HL-60 (cell line): ENCODE data around the gene TSPAN33.

Experiments
- DNase-seq, 2 experiments: peaks; one replicate each; pipeline ENCODE4 v3.0.0-alpha.2; 2010 to 2020; ENCODE audit warnings: low read depth in 1 of 2, low spot score in 1 of 2
- H3K27ac ChIP-seq: fragments of 250-450 bp; sonication (Bioruptor Pico); replicated peaks from 2 replicates; pipeline ENCODE4 v1.5.1; 2020; ENCODE audit warnings: mild to moderate bottlenecking, moderate library complexity
- H3K27me3 ChIP-seq: fragments of 250-450 bp; sonication (Bioruptor Pico); 2 replicates; pipeline ENCODE4 v1.5.1; 2021; ENCODE audit warnings: mild to moderate bottlenecking, moderate library complexity; ENCODE audit not compliant: insufficient read depth, poor library complexity, severe bottlenecking
- H3K4me3 ChIP-seq: replicated peaks from 2 replicates; pipeline ENCODE4 v1.5.1; 2011; ENCODE audit warnings: mild to moderate bottlenecking, control low read depth, low read length; ENCODE audit not compliant: insufficient read depth
- CTCF ChIP-seq: IDR thresholded peaks from one replicate; pipeline ENCODE4 v1.5.1; 2011; ENCODE audit warnings: low read length, control low read depth, inconsistent platforms; ENCODE audit not compliant: insufficient read depth
- GABPA ChIP-seq: IDR thresholded peaks from 2 replicates; pipeline ENCODE4 v1.6.1; 2012; ENCODE audit warnings: low read depth
- POLR2AphosphoS5 ChIP-seq: IDR thresholded peaks from 2 replicates; pipeline ENCODE4 v1.6.1; 2012; ENCODE audit warnings: low read depth
- REST ChIP-seq: IDR thresholded peaks from 2 replicates; pipeline ENCODE4 v1.6.1; 2012; ENCODE audit warnings: low read depth; ENCODE audit not compliant: insufficient replicate concordance
- SPI1 ChIP-seq: IDR thresholded peaks from 2 replicates; pipeline ENCODE4 v1.6.1; 2012; ENCODE audit warnings: low read depth, mild to moderate bottlenecking, borderline replicate concordance

Gene TSPAN33

GRCh38 chr7:129161524-129162225 is 17.2 kb downstream of the TSPAN33 start:
- TF ChIP-seq SPI1 (no peak), CTCF (no peak), GABPA (no peak), POLR2AphosphoS5 (no peak), REST (no peak)
- Histone ChIP-seq H3K27me3 (no peaks in the 10 kb centered on the region), H3K27ac (no peak overlapping the region), H3K4me3 (no peak overlapping the region)
- DNase-seq = no peak

DNA sequence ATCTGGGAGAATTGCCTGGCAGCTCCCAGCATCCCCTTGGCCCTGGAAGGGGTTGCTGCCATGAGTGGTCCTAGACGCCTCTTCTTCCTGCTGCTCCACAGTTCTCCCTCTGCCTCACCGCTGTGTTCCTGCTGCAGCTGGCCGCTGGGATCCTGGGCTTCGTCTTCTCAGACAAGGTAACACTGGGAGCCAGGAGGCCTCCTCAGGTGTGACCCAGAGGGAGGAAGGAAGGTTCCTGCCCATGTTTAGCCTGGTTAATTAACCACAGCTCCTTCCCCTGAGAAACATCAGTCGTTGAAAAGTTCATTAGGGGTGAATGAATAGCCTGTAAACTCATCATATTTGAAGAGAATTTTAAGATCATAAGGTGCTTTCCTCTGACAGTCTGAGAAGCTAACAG is 18.2 kb downstream of the TSPAN33 start:
- Histone ChIP-seq H3K27ac (no peak overlapping the region), H3K4me3 (no peak overlapping the region), H3K27me3 (no peaks in the 10 kb centered on the region)
- TF ChIP-seq GABPA (no peak), CTCF (no peak), POLR2AphosphoS5 (no peak), REST (no peak), SPI1 (no peak)
- no peak for DNase-seq

DNA sequence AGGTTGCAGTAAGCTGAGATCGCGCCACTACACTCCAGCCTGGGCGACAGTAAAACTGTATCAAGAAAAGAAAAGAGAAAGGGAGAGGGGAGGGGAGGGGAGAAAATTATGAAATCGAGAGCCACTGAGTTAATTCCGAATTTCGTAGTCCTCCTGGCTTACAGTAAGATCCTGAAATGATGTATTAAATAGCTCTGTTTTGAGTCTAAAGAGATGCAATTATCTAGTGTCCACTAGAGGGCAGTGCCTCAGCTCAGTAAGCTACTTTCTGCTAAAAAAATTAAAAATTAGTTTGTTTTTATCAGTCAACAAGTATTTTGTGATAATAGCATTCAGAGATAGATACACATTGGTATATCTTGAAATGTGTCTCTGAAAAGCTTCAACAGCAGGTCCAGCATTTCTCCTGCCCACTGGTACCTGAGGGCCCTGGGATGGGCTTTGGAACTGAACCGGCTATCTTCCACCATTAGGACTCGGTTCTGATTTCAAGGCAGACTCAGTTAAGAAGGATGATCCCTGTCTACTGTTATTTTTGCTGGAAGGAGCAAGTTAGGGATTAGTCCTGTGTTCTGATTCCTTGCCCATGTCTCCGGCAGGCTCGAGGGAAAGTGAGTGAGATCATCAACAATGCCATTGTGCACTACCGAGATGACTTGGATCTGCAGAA is 19.5 kb downstream of the TSPAN33 start:
- Histone ChIP-seq H3K27me3 (no peaks in the 10 kb centered on the region), H3K4me3 (no peak overlapping the region), H3K27ac (no peak overlapping the region)
- DNase-seq = peak in 1 of 2 experiments; percentile 11
- TF ChIP-seq SPI1 (no peak), POLR2AphosphoS5 (no peak), REST (no peak), CTCF (peak; percentile 81)
